D721Med (cell line): ENCODE results near the gene MYO1B.

ENCODE experiments used
- DNase-seq: peaks from one replicate; pipeline ENCODE4 v3.0.0; 2011; ENCODE audit warnings: low spot score; ENCODE audit not compliant: insufficient read length
- FAIRE-seq: peaks from 2 replicates; lab custom pipeline; 2011; peaks lifted over from hg19 to GRCh38; lab: Jason Lieb, UNC
- CTCF ChIP-seq: IDR thresholded peaks from 2 replicates; pipeline ENCODE4 v1.5.1; 2012; ENCODE audit warnings: mild to moderate bottlenecking, control low read depth; ENCODE audit not compliant: insufficient read depth; ENCODE audit errors: missing control alignments

MYO1B gene

GRCh38 chr2:191311627-191312026 lies 66.4 kb downstream of the MYO1B start:
- FAIRE-seq (no peak), DNase-seq (no peak)
- no peak for TF ChIP-seq CTCF

GRCh38 chr2:191312163-191312562 lies 67.0 kb downstream of the MYO1B start:
- no peak for TF ChIP-seq CTCF
- DNase-seq, result no peak
- FAIRE-seq, result no peak

- no peak for FAIRE-seq
- TF ChIP-seq CTCF, result no peak
- no peak for DNase-seq
Observed at GRCh38 chr2:191312662-191313061, 67.5 kb downstream of the MYO1B start.

- FAIRE-seq (no peak), DNase-seq (no peak)
- TF ChIP-seq CTCF, result no peak
Observed at GRCh38 chr2:191314697-191315364, 69.6 kb downstream of the MYO1B start.

GRCh38 chr2:191315365-191315752 lies 70.2 kb downstream of the MYO1B start:
- DNase-seq (no peak), FAIRE-seq (no peak)
- TF ChIP-seq CTCF, result no peak

- DNase-seq (no peak), FAIRE-seq (no peak)
Observed at GRCh38 chr2:191316246-191316994, 71.2 kb downstream of the MYO1B start.

More at GRCh38 chr2:191316246-191316994, 71.2 kb downstream of the MYO1B start:
- TF ChIP-seq CTCF, result no peak
